Peyer's patch (tissue), 4 donors: ENCODE results near the gene PPIC.

Experiments
- CTCF ChIP-seq, 6 experiments: fragments of 450-650 bp in 4 of 6; fragments of 200-600 bp in 2 of 6; sonication (generic) in 1 of 6; IDR thresholded peaks; one replicate each; pipeline ENCODE4 v1.5.1; 2017 to 2019; ENCODE audit warnings: antibody characterized with exemption in 6 of 6, mild to moderate bottlenecking in 3 of 6, moderate library complexity in 1 of 6
- POLR2A ChIP-seq, 2 donors: fragments of 450-650 bp; IDR thresholded peaks; one replicate each; pipeline ENCODE4 v1.5.1; 2017; ENCODE audit warnings: antibody characterized with exemption in 2 of 2, mild to moderate bottlenecking in 2 of 2, moderate library complexity in 2 of 2

GRCh38 chr5:123085638-123086286, 49.2 kb upstream of the PPIC start:
- TF ChIP-seq POLR2A (IDR thresholded peaks at IDR 0.05) = no peak
- no peak for TF ChIP-seq CTCF (IDR thresholded peaks at IDR 0.05)
